Nephron progenitor cell (in vitro differentiated cells): ENCODE results near the gene IWS1.

Experiments used
- DNase-seq: peaks from one replicate; pipeline ENCODE4 v3.0.0; 2021
- H3K27ac Mint-ChIP-seq: 2 replicates; pipeline ENCODE4 v1.8.0; 2021; ENCODE audit warnings: mild to moderate bottlenecking, moderate library complexity, mixed read lengths
- H3K27me3 Mint-ChIP-seq: 2 replicates; pipeline ENCODE4 v1.8.0; 2021; ENCODE audit warnings: mild to moderate bottlenecking, low read depth, mixed read lengths; ENCODE audit not compliant: poor library complexity
- H3K36me3 Mint-ChIP-seq: 2 replicates; pipeline ENCODE4 v1.8.0; 2021; ENCODE audit warnings: low read depth, mixed read lengths
- H3K4me1 Mint-ChIP-seq: 2 replicates; pipeline ENCODE4 v1.8.0; 2021; ENCODE audit warnings: mixed read lengths
- H3K4me3 Mint-ChIP-seq: 2 replicates; pipeline ENCODE4 v1.8.0; 2021; ENCODE audit warnings: mild to moderate bottlenecking, moderate library complexity, mixed read lengths
- H3K9me3 Mint-ChIP-seq: 2 replicates; pipeline ENCODE4 v1.8.0; 2021; ENCODE audit warnings: mild to moderate bottlenecking, moderate library complexity, mixed read lengths
- CTCF ChIP-seq: fragments of 200-600 bp; sonication (generic); IDR thresholded peaks from 2 replicates; pipeline ENCODE4 v1.5.0; 2021; ENCODE audit warnings: antibody characterized with exemption

Gene IWS1

GRCh38 chr2:127508631-127509034, 17.7 kb downstream of the IWS1 start:
- no peaks in the 10 kb centered on the region for H3K27me3 Mint-ChIP-seq
- no peaks in the 10 kb centered on the region for H3K9me3 Mint-ChIP-seq
- no peak for DNase-seq
- peaks cover 23% of the 10 kb centered on the region for H3K4me1 Mint-ChIP-seq
- peak overlapping the region; percentile 50 for H3K27ac Mint-ChIP-seq
- peaks cover 39% of the 10 kb centered on the region for H3K36me3 Mint-ChIP-seq
- TF ChIP-seq CTCF: no peak
- H3K4me3 Mint-ChIP-seq: no peak overlapping the region

- Mint-ChIP-seq H3K36me3 (peaks cover 43% of the 10 kb centered on the region), H3K27me3 (no peaks in the 10 kb centered on the region), H3K9me3 (no peaks in the 10 kb centered on the region), H3K4me1 (peaks cover 20% of the 10 kb centered on the region), H3K4me3 (no peak overlapping the region), H3K27ac (peak overlapping the region; percentile 53)
- DNase-seq: no peak
- no peak for TF ChIP-seq CTCF
These were observed 18.2 kb downstream of the IWS1 start for GRCh38 chr2:127508023-127508630.

- DNase-seq: no peak
- no peaks in the 10 kb centered on the region for H3K9me3 Mint-ChIP-seq
- peaks cover 17% of the 10 kb centered on the region for H3K4me1 Mint-ChIP-seq
- no peaks in the 10 kb centered on the region for H3K27me3 Mint-ChIP-seq
- TF ChIP-seq CTCF: no peak
- H3K36me3 Mint-ChIP-seq: peaks cover 59% of the 10 kb centered on the region
- H3K27ac Mint-ChIP-seq: no peak overlapping the region
- H3K4me3 Mint-ChIP-seq: no peak overlapping the region
These were observed 19.8 kb downstream of the IWS1 start for GRCh38 chr2:127506510-127506909.

GRCh38 chr2:127504552-127505430, 21.5 kb downstream of the IWS1 start:
- TF ChIP-seq CTCF: no peak
- H3K27me3 Mint-ChIP-seq: no peaks in the 10 kb centered on the region
- H3K4me3 Mint-ChIP-seq: no peak overlapping the region
- H3K4me1 Mint-ChIP-seq: peaks cover 14% of the 10 kb centered on the region
- H3K9me3 Mint-ChIP-seq: no peaks in the 10 kb centered on the region
- no peak for DNase-seq
- H3K36me3 Mint-ChIP-seq: peaks cover 68% of the 10 kb centered on the region
- H3K27ac Mint-ChIP-seq: peak overlapping the region; percentile 82

- Mint-ChIP-seq H3K4me3 (no peak overlapping the region), H3K36me3 (peaks cover 72% of the 10 kb centered on the region), H3K4me1 (peaks cover 8% of the 10 kb centered on the region), H3K27me3 (no peaks in the 10 kb centered on the region), H3K27ac (no peak overlapping the region), H3K9me3 (no peaks in the 10 kb centered on the region)
- no peak for TF ChIP-seq CTCF
- no peak for DNase-seq
These were observed 22.8 kb downstream of the IWS1 start for GRCh38 chr2:127503491-127503890.
